Umbilical cord (tissue), 2 donors: Measurements from ENCODE around the gene VKORC1L1. TPM values are rescaled to one million over a fixed set of nuclear protein-coding genes. Genes with fewer than 3 reads are reported as not detected.
"Not testable (repeated sequence)": the region's sequence is repeated elsewhere in the genome, so short reads cannot be mapped to it uniquely, and the experiment has no call there.

Source experiments
- DNase-seq: peaks from one replicate; pipeline ENCODE4 v3.0.0-alpha.2; 2015; ENCODE audit warnings: low spot score
- total RNA-seq: library from RNA; depleted of rRNA; stranded (reverse); fragments of >200 nt; gene quantifications from one replicate; pipeline ENCODE4 v1.2.3, GENCODE V29; 2014; ENCODE audit warnings: low replicate concordance; ENCODE audit not compliant: insufficient read depth

Gene VKORC1L1
- 24.6 TPM for total RNA-seq

DNA sequence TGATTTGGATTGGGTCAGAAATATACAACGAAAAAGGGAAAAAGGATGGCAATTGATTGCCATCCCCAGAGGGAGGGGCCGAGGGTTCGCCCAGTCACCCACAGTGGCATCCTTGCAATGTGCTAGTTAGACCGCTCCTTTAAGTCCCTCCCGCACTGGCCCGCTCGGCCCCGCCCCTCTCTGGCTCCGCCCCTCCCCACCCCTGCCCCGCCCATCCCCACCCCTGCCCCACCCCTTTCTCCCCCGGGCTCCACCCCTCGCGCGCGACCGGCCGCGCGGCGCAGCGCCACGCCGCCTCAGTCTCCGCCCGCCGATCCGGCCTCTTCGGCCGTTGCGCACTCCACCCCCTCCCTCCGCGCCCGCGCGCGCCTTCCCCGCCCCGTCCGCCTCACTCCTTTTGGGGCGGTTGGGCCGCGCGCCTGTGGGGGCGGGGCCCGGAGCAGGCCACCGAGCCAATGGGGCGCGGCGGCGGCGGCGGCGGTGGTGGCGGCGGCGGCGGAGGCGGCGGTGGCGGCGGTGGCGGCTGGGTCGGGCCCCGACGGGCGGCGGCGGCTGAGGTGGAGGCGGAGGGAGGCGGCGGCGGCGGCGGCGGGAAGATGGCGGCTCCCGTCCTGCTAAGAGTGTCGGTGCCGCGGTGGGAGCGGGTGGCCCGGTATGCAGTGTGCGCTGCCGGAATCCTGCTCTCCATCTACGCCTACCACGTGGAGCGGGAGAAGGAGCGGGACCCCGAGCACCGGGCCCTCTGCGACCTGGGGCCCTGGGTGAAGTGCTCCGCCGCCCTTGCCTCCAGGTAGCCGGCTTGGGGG is at the start of gene VKORC1L1:
Gene VKORC1L1 (plus strand): TSS at position 299 of the 806 bp plus-strand sequence. CDS start 298 bp downstream, at position 597.
- peak; percentile 93 for DNase-seq

DNA sequence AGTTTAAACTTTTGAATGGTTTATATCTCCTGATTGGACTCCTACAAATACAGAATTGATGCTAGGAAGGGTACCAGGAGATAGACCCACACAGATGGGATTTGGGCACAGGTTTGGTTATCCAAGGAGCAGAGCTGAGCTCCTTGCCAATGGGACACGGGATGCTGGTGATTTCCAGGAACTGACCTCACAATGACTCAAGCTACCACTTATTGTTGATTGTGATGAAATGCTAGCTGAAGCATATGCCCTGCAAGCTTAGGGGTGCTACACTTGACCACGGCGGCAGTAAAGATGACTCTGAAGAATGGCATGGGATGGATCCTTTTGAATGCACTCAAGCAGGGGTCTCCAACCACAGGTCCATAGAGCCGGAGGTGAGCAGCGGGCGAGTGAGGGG is 45.5 kb upstream of the VKORC1L1 start:
- no peak for DNase-seq

DNA sequence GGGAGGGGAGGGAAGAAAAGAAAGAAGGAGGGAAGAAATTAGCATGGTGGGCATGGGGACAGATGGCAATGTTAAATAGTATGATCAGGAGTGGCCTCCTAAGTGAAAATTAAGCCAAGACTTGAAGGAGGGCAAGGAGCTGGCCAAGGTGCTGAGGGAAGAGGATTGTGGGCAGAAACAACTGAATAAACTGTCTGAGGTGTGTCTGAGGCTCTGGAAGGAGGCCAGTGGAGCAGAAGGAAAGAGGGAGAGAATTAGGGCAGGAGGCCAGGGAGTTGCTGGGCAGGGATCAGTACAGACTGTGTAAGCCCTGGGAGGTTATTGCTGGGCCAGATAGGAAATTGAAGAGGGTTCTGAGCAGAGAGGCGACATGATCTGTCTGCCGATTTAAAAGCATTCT is 40.6 kb upstream of the VKORC1L1 start:
- DNase-seq: peak; percentile 28

DNA sequence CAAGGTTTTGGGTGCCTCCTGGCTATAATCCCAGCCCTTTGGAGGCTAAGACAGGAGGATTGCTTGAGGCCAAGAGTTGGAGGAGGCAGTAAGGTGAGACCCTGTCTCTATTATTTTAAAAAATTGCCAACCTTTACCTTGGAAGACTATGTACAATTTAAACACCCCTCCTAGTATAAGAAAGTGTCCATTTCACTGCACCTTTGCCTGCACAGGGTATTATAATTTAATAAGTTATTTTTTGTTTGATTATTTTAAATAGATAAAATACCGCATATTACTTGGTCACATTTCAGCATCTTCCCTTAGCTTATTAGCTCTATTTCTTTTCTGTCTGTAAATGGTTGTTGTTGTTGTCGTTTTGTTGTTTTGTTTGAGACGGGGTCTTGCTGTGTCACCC is 36.2 kb upstream of the VKORC1L1 start:
- not testable (repeated sequence) for DNase-seq

DNA sequence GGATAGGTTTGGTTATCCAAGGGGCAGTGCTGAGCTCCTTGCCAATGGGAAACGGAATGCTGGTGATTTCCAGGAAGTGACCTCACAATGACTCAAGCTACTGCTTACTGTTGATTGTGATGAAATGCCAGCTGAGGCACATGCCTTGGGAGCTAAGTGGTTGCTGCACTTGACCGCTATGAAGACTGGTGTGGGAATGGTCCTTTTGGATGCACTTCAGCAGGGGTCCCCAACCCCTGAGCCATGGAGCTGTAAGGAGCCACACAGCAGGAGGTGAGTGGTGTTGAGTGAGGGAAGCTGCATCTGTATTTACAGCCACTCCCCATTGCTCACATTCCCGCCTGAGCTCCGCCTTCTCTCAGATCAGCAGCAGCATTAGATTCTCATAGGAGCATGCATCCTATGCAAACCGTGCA is 35.3 kb upstream of the VKORC1L1 start:
- not testable (repeated sequence) for DNase-seq

DNA sequence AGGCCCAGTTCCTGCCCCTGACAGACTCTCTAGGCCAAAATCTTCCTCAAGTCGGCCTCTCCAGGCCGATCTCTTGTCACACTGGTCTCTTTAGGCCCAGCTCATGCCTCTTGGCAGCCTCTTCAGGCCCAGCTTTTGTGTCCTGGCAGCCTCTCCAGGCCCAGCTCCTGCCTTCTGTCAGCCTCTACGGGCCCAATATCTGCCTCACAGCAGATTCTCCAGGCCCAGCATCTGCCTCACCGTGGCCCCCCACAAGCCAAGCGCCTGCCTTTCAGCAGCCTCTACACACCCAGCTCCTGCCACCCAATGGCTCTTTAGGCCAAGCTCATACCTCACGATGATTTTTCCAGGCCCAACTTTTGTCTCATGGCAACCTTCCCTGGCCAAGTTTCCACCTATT is 33.0 kb upstream of the VKORC1L1 start:
- DNase-seq: no peak

DNA sequence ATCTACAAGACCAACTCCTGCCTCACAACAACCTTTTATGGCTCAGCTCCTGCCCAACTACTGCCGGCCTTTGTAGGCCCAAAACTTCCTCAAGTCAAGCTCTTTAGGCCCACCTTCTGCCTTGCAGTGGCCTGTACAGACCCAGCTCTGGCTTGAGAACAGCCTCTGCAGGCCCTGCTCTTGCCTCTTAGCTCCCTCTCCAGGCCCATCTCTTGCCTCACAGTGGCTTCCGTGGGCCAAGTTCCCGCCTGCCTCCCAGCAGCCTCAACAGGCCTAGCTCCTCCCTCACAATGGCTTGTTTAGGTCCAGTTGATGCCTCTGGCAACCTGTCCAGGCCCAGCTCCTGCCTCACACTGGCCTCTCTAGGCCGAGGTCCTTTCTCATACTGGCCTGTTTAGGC is 32.4 kb upstream of the VKORC1L1 start:
- DNase-seq: no peak

DNA sequence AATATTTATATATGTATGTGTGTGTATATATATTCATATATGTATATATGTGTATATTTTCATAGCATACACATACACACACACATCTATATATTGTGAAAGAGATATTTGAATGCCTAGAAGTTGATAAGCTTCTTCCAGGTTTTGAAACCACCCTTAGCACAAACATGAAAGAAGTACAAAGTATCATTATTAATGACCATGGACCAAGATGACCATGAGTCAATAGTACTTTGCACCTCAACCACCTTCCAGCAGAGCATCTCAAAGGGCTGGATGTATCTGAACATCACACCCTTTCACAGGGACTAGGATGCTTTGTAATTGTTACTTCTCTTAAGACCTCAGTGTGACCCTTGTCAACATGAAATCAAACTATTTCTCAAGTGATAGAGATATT is 29.3 kb upstream of the VKORC1L1 start:
- not testable (repeated sequence) for DNase-seq

DNA sequence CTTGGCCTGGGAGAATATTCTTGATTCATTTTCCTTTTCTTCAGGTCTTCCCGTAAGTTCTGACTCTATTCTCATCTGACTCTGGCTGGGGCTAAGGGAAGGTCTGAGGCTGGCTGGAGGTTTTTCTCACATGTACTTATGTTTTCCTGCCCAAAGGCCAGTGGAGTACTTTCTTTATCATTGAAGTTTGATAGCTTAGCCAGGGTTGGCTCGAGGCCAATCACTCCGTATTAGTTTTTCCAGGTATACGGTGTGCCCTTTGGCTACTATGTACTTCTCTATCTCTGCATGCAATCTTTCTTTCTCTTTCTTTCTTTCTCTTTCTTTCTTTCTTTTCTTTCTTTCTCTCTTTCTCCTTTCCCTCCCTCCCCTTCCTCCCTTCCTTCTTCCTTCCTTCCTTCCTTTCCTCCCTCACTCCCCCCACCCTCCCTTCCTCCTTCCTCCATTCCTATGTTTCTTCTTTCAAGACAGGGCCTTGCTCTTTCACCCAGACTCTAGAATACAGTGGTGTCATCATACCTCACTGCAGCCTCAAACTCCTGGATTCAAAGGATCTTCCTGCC is 26.8 kb upstream of the VKORC1L1 start:
- DNase-seq: no peak

DNA sequence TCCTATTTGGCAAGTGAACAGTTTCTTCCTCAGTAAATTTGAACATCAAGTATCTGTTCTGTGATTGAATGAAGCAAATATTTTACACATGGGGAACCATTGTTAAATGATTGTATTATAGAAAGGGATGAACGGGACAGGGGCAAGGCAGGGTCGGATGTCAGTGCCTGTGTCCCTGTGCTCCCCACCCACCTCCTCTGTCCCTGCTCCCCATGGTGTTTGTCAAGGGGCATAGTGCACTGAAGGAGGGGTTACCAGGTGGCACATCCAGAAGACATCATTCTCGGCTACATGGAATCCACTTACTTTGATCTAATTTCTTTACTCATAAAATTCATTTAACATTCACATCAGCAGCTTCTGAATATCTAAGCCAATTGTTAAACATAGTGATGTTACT is 19.4 kb upstream of the VKORC1L1 start:
- not testable (repeated sequence) for DNase-seq

DNA sequence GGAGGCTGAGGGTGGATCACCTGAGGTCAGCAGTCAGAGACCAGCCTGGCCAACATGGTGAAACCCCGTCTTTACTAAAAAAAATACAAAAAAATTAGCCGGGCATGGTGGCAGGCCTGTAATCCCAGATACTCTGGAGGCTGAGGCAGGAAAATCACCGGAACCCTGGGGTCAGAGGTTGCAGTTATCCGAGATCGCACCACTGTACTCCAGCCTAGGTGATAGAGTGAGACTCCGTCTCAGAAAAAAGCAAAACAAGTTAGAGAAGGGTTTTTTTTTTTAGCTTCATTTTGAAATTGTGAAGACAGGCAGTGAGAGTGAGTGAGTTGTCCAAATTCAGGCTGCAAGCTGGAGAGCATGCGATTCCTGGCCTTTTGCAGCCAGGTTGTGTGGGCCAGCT is 19.0 kb upstream of the VKORC1L1 start:
- not testable (repeated sequence) for DNase-seq

DNA sequence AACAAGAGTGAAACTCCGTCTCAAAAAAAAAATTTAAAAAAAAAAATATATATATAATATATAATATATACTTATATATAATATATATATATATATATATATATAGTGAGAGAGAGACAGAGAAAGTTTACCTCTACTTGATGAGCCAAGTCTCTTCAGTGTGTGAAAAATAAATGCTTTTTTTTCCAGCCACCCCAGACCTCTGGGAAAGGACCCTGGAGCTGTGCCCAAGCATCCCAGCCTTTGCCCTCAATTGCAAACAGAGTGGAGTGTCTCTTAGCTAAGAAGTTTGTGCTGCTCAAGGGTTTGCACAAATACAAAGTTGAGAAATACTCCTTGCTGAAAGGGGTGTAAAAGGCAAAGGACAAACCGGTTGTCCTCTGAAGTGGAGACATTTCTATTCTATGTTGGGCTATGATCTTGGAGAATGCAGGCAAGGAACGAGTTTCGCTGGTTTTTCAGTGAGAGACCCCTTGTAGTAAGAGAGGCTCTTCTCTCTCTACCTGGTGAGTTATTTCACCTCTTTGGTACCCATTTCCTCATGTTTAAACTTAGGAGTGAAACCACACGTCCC is 15.5 kb upstream of the VKORC1L1 start:
- not testable (repeated sequence) for DNase-seq

DNA sequence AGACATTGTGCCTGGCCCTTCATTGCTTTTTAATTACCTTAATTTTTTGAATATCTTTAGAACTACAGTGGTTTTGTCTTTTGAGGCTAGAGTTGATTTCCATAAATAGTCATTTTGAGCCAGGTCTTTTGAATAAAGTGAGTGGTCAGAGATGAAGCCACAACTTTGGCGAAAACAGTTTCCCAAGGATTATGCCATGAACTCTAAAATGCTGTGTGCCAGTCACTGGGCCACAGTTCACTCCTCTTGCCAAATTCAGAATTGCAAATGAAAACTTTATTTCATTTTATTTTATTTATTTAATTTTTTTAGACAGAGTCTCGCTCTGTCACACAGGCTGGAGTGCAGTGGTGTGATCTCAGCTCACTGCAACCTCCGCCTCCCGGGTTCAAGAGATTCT is 14.2 kb upstream of the VKORC1L1 start:
- DNase-seq: not testable (repeated sequence)

DNA sequence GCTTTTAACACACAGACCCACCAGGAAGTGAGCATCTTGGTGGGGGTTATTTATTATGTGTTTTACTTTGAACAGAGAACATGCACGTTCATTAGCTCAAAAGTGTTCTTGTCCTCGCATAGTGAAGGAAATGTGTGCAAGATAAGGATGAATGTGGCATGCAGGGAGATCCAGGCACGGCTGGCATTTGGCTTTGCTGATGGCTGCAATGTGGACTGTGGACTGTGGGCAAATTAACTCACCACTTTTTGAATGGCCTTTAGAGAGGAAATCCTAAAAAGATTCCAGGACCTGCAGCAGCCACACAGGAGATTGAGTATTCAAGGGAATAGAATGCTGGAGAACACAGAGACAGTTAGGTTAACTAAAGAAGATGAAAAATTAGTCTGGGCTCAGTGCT is 6.6 kb upstream of the VKORC1L1 start:
- DNase-seq: not testable (repeated sequence)

DNA sequence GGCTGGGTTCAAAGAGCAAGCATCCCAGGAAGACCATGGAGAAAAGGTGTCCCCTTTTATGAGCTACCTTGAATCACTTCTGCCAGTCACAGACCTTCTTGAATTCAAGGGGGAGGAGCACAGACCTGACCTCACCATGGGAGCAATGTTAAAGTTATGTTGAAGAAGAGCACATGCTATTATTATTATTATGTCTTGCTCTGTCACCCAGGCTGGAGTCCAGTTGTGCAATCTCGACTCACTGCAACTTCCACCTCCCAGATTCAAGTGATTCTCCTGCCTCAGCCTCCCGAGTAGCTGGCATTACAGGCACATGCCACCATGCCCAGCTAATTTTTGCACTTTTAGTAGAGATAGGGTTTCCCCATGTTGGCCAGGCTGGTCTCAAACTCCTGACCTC is 5.2 kb upstream of the VKORC1L1 start:
- DNase-seq: not testable (repeated sequence)

DNA sequence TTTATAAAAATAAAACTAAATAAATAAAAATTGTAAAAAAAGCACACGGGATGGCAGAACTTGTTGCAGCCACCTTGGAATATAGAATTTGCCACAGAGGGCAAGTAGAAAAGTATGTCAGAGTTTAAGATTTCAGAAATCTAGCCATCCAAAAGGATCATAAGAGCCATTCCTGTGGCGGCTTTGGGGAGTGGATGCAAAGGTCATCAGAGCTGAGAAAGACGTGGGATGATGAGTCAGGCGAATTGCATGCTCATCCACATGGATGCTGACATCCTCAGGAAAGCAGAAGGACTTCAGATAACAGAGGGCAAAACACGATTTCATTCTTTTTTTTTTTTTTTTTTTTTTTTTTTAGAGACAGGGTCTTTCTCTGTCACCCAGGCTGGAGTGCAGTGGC is 3.6 kb upstream of the VKORC1L1 start:
- not testable (repeated sequence) for DNase-seq

DNA sequence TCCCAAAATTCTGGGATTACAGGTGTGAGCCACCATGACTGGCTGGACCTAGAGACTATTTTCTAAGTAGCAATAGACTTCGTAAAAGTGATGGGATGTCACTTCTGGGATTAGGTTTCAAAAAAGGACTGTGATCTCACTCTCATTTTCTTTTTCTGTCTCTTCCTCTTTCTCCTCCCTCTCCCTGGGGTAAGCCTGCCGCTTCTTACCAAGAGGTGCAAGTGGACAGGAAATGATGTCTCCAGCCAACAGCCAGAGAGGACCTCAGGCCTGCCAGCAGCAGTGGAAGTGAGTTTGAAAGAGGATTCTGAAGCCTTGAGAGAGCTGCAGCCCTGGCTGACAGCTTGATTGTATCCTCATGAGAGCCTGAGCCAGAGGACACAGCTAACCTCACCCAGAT is 1.4 kb upstream of the VKORC1L1 start:
- peak; percentile 30 for DNase-seq

DNA sequence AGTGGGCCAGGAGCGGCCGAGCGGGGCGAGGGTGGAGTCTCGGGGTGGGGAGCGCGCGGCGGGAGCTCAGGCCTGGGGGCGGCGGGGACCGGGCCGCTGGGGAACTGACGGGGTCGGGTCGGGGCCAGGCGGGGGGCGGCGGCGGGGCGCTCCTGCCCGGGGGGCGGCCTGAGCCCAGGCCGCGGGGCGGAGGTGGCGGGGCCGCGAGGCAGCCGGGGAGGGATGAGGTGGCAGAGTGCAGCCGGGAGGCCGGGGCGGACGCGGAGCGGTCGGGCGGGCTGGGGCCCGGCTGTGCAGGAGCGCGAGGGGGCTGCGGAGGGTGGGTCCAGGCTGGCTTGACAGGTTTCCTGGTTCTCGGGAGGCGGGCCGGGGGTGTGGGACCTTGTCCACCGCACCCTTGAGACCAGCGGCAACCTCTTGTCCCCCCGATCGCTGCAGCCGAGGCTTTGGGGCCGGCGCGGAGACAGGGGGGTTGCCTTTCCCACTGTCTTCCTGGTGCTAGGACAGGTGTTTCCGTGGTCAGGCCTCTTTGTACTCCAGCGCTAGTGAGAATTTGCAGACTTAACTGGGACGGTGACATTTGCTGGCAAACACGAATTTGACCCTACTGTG is 814 bp downstream of the VKORC1L1 start:
- not testable (repeated sequence) for DNase-seq

DNA sequence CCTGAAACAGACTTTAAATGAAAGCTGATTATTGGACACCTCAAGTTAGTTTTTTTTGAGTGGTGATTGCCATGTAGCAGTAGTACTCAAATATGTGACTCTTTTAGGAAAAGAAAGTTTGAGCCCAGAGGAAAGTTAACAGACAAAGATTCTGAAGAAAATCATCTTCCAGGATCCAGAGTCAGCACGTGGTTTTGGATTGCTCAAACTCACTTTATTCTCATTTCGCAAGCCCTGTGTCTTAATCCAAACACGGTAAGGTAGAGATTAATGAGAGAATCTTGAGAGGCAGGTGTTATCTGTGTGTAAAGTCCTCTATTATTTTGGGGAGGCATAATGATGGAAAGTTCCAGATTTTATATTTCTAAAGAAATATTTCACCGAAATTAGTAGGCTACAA is 2.8 kb downstream of the VKORC1L1 start:
- not testable (repeated sequence) for DNase-seq

DNA sequence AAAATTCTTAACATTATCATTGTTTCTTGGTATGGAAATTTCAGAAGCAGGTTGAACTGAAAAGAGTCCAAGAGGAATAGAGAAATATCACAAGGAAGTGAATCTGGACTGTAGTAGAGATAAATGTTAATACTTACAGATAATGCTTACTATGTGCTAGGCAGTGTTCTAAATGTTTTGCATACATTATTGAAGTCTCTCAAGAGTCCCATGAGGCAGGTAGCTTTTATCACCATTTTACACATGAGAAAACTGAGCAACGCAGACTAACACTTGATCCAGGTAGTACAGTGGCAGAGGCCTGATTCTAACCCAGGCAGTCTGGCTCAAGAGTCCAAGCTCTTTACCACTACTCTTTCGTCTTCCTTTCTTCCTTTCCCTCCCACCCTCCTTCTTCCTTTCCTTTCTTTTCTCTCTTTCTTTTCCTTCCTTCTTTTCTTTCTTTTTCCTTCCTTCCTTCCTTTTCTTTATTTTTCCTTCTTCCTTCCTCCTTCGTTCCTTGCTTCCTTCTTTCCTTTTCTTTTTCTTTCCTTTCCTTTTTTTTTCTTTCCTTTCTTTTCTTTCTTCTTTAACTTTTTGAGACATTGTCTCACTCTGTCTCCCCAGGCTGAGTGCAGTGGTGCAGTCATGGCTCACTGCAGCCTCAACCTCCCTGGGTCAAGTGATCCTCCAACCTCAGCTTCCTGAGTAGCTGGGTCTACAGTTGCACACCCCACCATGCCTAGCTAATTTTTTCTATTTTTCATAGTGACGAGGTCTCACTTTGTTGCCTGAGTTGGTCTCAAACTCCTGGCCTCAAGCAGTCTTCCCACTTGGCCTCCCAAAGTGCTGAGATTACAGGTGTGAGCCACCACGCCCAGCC is 6.6 kb downstream of the VKORC1L1 start:
- DNase-seq: not testable (repeated sequence)

DNA sequence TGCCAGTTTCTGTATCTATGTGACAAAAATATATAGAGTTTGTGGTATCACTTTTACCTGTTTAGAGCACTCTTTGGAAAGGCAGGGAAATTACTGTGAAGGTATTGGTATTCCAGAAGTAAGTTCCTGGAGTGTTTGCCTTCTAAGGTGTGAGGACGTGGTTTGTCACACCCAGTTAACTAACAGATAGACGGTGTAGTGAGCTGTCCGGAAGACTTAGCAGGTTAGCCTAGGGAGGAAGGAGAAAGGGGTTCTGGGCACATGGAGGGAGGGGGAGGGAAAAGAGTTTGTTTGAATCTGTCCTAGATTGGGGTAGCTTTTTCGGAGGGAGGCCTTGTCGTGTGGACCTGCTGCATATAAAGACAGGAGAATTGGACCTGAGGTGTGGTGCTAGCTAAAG is 7.4 kb downstream of the VKORC1L1 start:
- not testable (repeated sequence) for DNase-seq
